ENCODE measurements around the gene MRPL53. TPM values are rescaled to one million over a fixed set of nuclear protein-coding genes. Genes with fewer than 3 reads are reported as not detected.

Gene MRPL53
- total and polyA plus RNA-seq, 9 of the 15 experiments (the other 6 are each of a cell fraction or from before 2014, with no cell fraction given), result 11.5 to 87.9 (median 41.1) TPM

GRCh38 chr2:74439373-74439772 is 33.1 kb downstream of the MRPL53 start (continued):
- TF ChIP-seq C11orf30 (IDR thresholded peaks at IDR 0.05; ENCODE audit: low read depth) (no peak), THAP7 (CRISPR knock-in tag; IDR thresholded peaks at IDR 0.05) (no peak), ZNF785 (CRISPR knock-in tag; IDR thresholded peaks at IDR 0.05) (no peak), U2AF2 (optimal IDR thresholded peaks at IDR 0.05; ENCODE audit: low read depth, low read length) (no peak), HNRNPH1 (optimal IDR thresholded peaks at IDR 0.05; ENCODE audit: low read depth, low read length) (no peak), EHMT2 (IDR thresholded peaks at IDR 0.05) (no peak), ZNF232 (CRISPR knock-in tag; IDR thresholded peaks at IDR 0.05) (no peak), LCOR (CRISPR knock-in tag; IDR thresholded peaks at IDR 0.05) (no peak), ARID1B (IDR thresholded peaks at IDR 0.05) (no peak), PBX2 (CRISPR knock-in tag; IDR thresholded peaks at IDR 0.05; ENCODE audit: low read depth) (no peak), PBX2 (tag; conservative IDR thresholded peaks at IDR 0.05; ENCODE audit: low read depth) (no peak)
